ENCODE measurements around the gene POLR1B.
"Not testable (repeated sequence)": the region's sequence is repeated elsewhere in the genome, so short reads cannot be mapped to it uniquely, and the experiment has no call there.

Gene POLR1B

GRCh38 chr2:112603731-112604130 lies 61.5 kb downstream of the POLR1B start:
- no peak for DNase-seq (ENCODE audit: low spot score)

DNA sequence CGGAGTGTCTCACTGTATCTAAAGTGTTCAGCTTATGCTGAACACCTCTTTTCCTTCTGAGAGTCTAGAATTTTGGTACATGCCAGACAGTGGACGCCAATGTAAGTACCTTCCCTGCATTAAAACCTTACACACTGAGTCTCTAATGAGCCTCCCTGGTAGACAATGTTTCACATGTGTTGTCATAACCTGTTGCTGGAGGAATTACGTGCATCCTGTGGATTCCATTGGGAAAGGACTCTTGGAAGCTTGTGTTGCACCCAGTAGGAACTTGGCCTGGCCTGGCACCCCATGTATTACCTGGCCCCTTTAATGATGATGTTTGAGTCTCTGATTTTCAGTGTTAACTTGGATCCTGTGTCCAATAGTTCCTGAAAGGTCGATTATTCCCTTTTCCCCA lies 62.7 kb downstream of the POLR1B start:
- DNase-seq (ENCODE audit: low spot score): no peak

DNA sequence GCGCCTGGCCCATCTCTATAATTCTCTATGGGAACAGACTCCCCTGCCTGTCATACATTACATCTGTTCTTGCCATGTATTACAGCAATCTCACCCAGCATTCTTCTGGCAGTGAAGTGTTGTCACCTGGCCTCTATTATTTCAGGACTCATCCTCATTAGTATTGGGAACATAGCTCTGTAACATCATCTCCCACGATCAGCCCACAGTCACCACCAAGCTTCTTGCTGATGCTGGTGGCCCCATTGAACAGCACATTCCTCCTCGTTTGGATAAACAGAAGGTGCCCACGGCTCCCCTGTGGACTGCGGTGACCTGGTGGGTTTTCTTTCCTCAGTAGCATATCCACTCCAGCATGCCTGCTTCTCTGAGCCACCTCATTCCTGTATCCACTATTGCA lies 63.7 kb downstream of the POLR1B start:
- no peak for DNase-seq (ENCODE audit: low spot score)

- DNase-seq (ENCODE audit: low spot score): no peak
Measured at GRCh38 chr2:112606547-112606946, 64.3 kb downstream of the POLR1B start.

- DNase-seq (ENCODE audit: low spot score): no peak
Measured at GRCh38 chr2:112607680-112608438, 65.6 kb downstream of the POLR1B start.

GRCh38 chr2:112609320-112609719 lies 67.1 kb downstream of the POLR1B start:
- not testable (repeated sequence) for DNase-seq (ENCODE audit: low spot score)

DNA sequence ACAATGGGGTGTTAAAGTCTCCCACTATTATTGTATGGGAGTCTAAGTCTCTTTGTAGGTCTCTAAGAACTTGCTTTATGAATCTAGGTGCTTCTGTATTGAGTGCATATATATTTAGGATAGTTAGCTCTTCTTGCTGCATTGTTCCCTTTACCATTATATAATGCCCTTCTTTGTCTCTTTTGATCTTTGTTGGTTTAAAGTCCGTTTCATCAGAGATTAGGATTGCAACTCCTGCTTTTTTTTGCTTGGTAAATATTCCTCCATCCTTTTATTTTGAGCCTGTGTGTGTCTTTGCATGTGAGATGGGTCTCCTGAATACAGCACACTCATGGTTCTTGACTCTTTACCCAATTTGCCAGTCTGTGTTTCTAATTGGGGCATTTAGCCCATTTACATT lies 70.0 kb downstream of the POLR1B start:
- not testable (repeated sequence) for DNase-seq (ENCODE audit: low spot score)

DNA sequence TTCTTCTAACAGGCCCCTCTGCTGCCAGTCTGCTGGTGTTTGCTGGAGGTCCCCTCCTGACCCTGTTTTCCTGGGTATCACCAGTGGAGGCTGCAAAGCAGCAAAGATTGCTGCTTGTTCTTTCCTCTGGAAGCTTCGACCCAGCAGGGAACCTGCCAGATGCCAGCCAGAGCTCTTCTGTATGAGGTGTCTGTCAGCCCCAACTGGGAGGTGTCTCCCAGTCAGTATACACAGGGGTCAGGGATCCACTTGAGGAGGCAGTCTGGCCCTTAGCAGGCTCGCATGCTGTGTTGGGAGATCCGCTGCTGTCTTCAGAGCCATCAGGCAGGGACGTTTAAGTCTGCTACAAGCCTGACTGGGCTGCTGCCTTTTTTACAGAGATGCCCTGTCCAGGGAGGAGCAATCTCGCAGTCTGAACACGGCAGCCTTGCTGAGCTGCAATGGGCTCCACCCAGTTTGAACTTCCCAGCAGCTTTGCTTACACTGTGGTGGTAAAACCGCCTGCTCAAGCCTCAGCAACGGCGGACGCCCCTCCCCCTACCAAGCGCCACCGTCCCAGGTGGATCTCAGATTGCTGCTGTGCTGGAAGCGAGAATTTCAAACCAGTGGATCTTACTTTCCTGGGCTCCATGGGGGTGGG lies 72.1 kb downstream of the POLR1B start:
- peak; percentile 28 for DNase-seq (ENCODE audit: low spot score)

DNA sequence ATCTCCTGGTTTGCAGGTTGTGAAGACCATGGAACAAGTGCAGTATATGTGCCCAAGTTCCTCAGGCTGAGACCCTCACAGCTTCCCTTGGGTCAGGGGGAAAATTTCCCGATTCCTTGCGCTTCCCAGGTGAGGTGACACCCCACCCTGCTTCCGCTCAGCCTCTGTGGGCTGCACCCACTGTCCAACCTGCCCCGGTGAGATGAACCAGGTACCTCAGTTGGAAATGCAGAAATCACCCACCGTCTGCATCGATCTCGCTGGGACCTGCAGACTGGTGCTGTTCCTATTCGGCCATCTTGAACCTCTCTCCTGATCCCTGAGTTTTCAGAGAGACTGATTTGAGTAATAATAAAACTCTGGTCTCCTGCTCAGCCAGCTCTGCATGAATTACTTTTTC lies 72.8 kb downstream of the POLR1B start:
- no peak for DNase-seq (ENCODE audit: low spot score)

DNA sequence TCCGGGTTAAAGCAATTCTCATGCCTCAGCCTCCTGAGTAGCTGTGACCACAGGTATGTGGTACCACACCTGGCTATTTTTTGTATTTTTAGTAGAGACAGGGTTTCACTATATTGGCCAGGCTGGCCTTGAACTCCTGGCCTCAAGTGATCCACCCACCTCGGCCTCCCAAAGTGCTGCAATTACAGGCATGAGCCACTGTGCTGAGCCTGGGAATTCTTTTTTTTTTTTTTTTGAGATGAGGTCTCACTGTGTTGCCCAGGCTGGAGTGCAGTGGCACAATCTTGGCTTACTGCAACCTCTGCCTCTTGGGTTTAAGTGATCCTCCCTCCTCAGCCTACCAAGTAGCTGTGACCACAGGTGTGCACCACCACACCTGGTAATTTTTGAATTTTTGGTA lies 73.5 kb downstream of the POLR1B start:
- DNase-seq (ENCODE audit: low spot score): peak; percentile 3

DNA sequence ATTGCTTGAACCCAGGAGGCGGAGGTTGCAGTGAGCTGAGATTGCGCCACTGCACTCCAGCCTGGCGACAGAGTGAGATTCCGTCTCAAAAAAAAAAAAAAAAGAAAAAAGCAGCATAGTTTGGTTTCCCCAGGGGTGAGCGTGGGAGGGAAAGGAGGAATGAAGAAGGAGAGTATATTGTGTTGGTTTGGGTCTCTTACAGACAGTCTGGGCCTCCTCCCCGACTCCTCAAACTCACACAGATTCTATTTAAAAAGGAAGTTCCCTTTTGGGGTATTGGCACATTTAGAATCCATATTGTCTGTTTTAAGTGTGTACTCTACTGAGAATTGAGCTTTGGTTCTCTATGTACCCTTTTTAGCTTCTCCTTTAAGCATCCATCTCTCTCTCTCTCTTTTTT lies 76.1 kb downstream of the POLR1B start:
- DNase-seq (ENCODE audit: low spot score): no peak

- peak; percentile 15 for DNase-seq (ENCODE audit: low spot score)
Measured at GRCh38 chr2:112621790-112622527, 79.7 kb downstream of the POLR1B start.

GRCh38 chr2:112622528-112622849 lies 80.2 kb downstream of the POLR1B start:
- no peak for DNase-seq (ENCODE audit: low spot score)

DNA sequence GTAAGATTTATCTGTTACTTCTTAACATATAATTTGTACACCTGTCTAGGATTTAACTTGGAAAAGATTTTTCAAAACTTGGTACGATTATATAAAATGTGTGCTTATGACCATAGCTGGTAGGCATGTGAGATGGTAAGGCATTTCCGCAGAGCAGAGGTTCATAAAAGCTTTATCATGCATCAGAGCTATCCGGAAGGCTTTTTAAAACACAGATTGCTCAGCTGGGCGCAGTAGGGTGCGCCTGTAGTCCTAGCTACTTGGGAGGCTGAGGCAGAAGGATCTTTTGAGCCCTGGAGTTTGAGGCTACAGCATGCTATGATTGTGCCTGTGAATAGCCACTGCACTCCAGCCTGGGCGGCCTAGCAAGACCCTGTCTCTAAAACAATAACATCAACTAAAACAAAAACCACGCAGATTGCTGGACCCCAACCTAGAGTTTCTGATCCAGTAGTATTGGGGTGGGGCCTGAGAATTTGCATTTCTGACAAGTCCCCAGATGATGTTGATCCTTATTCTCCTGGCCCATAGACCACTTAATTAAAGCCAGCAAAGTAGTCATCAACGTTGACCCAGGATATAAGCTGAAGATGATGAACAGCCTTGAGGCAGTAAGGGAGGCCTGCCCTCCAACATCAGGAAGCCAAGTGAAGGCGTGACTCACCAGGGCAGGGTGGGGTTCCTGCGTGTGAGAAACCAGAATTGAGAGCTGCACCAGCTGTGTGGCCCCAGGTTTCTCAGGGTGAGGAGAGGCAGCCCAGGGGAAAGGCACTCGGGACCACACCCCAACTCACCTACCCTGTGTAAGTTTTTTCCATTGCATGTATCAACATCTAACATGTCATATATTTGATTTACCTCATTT lies 81.9 kb downstream of the POLR1B start:
- DNase-seq (ENCODE audit: low spot score): peak; percentile 53

DNA sequence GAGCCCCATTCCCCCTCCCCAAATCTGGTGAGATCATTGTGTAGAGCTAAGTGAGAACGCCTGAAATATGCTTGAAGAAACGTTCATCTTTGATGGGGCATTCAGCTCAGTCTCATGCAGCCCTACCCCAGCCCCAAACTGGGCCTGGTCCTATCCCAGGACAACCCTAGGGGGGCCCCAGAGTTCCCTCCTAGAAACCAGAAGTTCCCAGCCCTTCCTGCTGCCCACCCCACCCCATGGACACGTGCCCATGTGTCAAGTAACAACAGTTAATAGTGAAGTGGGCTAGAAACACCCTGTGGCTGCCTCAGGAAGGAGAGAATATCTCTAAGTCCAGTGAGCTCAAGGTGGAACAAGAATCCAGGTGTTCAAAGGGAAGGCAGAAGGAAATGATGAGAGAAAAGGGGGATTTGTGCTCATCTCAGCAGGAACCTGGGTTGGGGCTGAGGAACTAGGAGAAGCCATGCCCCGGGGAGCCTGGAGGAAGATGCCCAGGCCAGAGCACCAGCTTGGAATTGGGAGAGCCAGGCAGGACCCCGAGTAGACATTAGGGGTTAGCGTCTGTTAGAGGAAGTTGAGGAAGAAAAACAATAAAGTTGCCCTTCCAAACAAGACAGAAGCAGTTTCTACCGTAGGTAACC lies 83.3 kb downstream of the POLR1B start:
- DNase-seq (ENCODE audit: low spot score): peak; percentile 47

DNA sequence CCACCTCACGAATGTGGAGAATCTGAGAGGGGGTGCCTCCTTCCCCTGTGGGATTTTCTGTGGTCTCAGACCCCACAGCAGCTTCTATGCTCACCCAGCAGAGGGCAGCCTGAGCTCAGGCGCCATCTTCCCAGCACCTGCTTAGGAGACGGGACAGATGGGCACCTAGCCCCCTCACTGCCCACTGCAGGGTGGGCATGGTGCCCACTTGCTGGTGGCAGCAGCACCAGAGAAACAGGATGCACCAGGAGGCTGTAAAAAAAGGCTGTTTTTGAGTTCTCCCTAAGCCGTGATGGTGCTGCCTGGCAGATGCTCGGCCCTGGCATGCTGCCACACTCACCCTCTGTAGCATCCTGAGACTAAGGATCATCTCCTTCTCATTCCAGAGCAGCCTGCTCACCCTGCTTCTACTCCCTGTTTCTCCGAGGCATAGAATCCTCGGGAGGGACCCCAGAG lies 84.4 kb downstream of the POLR1B start:
- peak; percentile 66 for DNase-seq (ENCODE audit: low spot score)
